Muscle of back (tissue), 11 donors: ENCODE results near the gene ETFBKMT. TPM values are rescaled to one million over a fixed set of nuclear protein-coding genes. Genes with fewer than 3 reads are reported as not detected.
"Not testable (repeated sequence)": the region's sequence is repeated elsewhere in the genome, so short reads cannot be mapped to it uniquely, and the experiment has no call there.

Experiments used
- DNase-seq, 3 donors: peaks; one replicate each; pipeline versions ENCODE4 v3.0.0 to v3.0.0-alpha.2; 2013
- polyA plus RNA-seq, 10 donors: library from polyadenylated mRNA; unstranded; fragments of 120-200 nt; gene quantifications; one replicate each; pipeline ENCODE4 v1.2.1, GENCODE V29; 2013; ENCODE audit not compliant: insufficient read length in 10 of 10

ETFBKMT gene
- polyA plus RNA-seq, 10 donors: 2.1 to 3.7 (median 2.9) TPM

DNA sequence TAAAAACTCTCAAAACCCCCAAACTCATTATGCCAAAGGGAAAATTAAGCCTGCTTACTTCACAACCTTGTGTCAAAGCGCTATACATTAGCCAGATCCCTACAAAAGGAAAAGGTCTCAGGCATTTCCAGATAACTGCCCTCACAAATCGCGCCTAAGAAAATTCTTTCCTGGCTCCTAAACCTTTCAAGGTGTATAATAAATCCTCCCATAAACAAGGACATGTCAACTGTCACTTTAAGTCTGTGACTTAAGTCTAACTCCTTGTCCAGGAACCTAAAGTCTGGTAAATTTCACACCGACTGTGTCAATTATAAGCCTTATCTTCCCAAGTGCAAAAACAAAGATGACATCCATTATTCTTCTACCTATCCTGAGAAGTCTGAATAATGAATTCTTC, 4.3 kb upstream of the ETFBKMT start:
- no peak for DNase-seq

DNA sequence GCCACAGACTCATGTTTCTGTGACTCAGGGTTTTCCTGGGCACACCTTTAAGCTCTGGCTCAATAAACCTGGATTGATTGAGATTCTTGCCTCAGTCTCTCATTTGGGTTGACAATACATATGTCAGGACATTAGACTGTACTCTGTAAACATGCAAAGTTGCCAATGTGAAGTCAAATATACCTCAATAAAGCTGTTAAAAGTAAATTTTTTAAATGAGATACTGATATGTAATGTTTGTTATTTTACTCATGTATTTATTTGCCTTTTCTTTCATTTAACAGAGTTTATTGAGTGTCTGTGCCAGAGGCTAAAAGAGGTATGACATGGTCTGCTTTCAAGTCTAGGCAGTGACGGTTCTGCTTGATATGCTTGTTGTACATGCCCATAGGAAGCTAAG, 3.7 kb upstream of the ETFBKMT start:
- no peak for DNase-seq

DNA sequence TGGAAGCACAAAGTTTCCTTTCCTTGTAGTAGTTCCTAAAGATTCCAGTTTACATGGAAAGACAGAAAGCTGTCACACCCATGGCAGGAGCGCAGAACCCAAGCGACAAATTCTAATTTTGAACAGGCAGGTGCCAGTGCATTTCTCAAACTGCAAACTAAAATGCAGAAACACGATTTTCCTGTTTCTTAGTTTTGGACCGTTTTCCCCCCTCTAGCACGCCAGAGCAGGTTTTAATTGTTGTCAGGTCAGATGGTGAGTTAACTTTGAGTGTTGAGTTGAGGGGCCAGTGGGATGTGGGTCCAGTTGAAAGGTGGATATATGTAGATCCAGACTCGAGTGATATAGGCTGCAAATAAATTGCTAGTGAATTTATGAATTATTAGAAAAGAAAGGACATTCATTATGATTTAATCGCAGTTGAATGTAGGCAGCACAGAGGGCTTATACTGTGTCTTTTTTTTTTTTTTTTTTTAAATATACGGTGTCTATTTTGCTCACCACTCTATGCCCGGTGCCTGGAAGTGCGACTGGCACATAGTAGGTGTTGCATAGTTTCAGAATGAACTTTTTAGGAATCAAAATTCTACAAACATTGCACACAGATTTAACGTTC, 909 bp upstream of the ETFBKMT start:
- DNase-seq: no peak

DNA sequence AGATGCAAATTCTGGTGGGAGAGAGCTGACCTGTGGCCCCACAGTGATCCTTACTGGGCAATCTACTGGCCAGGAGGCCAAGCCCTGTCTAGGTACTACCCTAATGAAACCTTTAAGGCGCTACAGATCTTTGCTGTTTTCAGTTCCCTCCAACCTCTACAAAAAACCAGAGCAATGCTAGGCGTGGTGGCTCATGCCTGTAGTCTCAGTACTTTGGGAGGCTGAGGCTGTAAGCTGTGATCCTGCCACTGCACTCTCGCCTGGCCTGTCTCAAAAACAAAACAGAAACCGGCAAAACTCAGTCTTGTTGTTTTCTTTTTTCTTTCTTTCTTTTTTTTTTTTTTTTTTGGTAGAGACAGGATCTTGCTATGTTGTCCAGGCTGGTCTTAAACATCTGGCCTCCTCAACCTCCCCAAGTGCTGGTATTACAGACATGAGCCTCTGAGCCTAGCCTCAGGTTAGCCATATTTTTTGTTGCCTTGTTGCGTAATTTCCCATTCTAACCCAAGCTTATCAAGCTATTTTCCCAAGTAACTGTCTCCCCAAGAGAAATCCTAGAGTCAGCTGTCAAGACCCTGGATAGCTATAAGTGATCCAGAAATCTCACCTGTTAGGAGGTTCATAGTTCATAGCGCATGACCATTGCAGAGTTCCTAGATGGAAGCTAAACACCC, 2.8 kb downstream of the ETFBKMT start:
- no peak for DNase-seq

DNA sequence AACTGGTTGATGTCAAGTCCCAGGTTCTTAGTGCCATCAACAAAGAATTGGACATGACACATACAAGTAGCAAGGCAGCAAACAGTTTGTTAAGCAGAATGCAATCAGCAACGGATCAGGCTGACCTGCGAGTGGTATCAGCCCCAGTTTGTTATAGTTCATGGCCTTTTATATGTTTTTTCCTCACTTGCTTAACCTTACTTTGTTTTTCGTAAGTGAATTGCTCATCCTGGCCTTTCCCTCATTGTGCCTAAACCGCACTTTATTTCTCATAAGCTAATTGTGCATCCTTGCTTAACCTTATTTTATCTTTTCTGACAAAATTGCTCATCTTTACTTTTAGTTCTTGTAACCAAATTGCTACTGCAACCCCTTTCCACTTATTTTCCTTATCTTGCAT, 4.1 kb downstream of the ETFBKMT start:
- no peak for DNase-seq

DNA sequence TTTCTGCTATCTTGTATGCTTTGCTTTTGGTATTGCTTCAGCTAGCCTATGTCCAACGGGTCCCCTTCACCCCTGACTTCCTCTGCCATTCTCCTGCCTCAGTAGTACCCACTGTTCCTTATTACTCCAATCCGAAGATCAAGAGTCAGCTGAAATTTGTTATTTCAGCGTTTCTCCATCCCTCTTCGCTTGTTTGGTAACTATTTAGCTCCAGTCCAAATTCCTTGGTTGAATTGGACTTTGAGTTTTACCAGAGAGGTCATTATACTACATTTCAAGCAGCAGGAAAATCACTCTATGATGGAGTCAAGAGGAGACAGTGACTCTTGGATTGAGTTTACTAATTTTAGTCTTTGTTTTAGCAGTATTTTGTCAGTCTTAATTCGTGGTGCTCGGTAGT, 4.5 kb downstream of the ETFBKMT start:
- no peak for DNase-seq

GRCh38 chr12:31669020-31669419, 9.5 kb downstream of the ETFBKMT start:
- no peak for DNase-seq

DNA sequence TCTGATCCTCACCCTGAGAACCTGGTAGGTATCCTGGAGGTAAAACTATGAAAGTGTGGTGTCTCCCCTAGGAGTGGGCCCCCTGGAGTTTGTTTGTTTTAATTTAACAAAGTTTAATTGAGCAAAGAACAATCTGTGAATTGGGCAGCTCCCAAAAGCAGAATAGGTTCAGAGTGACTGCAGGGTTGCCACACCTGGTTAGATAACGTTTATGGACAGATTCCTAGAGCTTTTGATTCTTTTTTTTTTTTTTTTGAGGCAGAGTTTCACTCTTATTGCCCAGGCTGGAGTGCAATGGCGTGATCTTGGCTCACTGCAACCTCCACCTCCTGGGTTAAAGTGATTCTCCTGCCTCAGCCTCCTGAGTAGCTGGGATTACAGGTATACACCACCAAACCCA, 10.1 kb downstream of the ETFBKMT start:
- DNase-seq: not testable (repeated sequence)

- DNase-seq: no peak
These were observed 13.0 kb downstream of the ETFBKMT start for GRCh38 chr12:31672521-31672920.

DNA sequence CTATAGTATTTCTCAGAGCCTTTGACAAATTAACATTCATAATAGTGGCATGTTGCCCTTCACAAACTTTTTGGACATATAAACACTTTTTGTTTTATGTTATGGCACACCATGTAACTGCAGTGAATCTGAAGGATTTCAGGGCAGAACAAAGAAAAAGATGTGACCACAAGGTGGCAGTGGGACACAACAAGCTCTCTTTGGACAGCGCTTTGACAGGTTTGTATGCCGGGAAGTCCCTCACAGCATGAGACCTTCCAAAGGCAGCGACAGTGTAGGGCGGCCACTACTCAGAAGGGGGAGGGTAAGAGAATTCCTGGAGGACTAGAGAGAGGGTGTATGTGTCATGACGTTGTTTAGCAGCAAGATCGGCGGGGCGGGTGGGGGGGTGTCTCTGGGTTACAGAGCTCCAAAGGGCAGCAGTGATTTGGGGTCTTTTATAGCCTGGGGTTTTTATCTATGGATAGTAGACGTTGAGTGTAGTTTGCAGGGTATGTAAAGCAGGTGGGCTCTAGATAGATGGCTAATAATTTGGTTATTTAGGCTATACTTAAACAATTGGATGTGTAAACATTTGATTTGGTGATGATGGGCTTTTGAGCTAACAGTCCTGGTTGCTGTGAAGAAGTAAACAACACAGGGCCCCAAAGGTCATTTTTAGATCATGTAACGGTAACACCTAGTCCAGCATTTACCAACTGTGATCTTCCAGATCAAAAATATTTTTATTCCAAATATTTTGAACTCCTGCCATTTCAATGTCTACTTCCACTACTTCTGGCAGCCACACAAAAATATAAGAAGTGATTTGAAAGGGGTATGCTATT, 22.9 kb downstream of the ETFBKMT start:
- peak; percentile 32 to 52 (median 41) for DNase-seq

- no peak for DNase-seq
These were observed 26.3 kb downstream of the ETFBKMT start for GRCh38 chr12:31685801-31686200.

DNA sequence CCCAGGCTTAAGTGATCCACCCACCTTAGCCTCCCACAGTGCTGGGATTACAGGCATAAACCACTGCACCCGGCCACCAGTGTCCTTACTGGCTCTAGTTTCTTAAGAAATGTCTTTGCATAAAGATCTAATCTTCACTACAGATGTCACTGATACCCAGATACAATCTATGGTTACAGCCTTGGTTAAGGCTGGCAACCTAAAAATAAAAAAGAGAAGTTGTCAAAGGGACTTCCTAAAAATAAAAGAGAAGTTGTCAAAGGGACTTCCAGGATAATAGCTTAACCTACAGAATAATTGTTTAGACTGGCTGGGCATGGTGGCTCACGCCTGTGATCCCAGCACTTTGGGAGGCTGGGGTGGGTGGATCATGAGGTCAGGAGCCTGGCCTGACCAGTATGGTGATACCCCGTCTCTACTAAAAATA, 27.6 kb downstream of the ETFBKMT start:
- DNase-seq: peak in 1 of 3 donors; percentile 9

DNA sequence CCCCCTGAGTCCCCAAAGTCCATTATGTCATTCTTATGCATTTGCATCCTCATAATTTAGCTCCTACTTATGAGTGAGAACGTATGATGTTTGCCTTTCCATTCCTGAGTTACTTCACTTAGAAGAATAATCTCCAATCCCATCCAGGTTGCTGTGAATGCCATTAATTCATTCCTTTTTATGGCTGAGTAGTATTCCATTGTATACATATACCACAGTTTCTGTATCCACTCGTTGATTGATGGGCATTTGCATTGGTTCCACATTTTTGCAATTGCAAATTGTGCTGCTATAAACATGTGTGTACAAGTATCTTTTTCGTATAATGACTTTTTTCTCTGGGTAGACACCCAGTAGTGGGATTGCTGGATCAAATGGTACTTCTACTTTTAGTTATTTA, 30.4 kb downstream of the ETFBKMT start:
- DNase-seq: not testable (repeated sequence)

DNA sequence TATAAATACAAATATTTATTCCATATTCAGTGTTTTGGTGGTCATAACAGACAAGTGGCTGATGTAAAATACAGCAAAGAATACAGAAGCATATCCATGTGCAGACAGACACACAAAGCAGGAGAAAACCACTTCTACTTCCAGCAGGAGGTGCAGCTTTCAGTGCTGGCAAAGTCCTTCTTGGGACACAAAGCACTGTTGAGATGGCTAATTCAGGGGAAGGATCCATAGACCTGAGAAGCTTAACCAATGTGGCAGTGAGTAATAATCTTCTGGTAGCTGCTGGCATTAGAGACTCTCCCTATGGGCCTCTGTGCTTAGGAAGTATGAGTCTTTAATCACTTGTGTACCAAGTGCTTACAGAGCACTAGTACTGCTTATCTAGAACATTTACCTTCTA, 42.6 kb downstream of the ETFBKMT start:
- DNase-seq: no peak

- no peak for DNase-seq
These were observed 46.1 kb downstream of the ETFBKMT start for GRCh38 chr12:31705621-31706020.

DNA sequence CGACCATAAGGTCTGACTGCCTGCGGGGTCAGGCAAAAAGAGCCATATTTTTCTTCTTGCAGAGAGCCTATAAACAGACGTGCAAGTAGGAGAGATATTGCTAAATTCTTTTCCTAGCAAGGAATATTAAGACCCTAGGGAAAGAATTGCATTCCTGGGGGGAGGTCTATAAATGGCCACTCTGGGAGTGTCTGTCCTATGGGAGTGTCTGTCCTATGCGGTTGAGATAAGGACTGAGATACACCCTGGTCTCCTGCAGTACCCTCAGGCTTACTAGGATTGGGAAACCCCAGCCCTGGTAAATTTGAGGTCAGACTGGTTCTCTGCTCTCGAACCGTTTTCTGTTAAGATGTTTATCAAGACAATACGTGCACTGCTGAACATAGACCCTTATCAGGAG, 48.6 kb downstream of the ETFBKMT start:
- not testable (repeated sequence) for DNase-seq

- no peak for DNase-seq
These were observed 50.7 kb downstream of the ETFBKMT start for GRCh38 chr12:31710021-31710818.

GRCh38 chr12:31712877-31713276, 53.4 kb downstream of the ETFBKMT start:
- no peak for DNase-seq

DNA sequence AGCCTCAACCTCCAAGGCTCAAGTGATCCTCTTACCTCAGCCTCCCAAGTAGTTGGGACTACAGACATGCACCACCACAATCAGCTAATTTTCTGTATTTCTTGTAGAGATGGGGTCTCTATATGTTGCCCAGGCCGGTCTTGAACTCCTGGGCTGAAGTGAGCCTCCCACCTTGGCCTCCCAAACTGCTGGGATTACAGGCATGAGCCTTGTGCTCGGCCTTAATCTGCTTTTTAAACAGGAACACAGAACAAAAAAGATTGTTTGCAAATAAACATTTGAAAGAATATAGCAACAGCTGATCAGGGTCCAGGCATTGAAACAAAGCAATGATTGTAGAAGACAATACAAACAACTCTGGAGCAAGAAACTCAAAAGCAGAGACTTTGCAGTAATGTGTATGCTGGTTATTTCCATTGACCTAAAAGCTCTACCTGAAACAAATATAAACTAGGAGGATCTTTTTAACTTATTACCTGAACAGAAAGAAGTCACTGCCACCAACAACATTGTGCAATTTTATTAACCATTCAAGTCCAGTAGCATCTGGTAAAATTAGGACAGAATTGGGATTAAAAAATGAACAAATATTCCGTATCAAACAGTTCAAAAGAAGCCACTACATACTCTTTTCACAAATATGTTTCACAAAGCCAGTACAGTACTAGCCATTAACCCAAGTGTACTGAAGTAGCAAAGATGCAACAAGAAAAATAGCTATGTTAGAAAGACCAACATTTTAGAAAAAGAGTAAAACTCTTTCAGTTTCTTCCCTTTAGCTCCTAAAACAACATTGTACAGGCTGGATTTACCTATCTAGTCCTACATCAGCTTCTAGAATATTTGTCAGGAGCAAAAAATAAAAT, 55.2 kb downstream of the ETFBKMT start:
- DNase-seq: no peak

DNA sequence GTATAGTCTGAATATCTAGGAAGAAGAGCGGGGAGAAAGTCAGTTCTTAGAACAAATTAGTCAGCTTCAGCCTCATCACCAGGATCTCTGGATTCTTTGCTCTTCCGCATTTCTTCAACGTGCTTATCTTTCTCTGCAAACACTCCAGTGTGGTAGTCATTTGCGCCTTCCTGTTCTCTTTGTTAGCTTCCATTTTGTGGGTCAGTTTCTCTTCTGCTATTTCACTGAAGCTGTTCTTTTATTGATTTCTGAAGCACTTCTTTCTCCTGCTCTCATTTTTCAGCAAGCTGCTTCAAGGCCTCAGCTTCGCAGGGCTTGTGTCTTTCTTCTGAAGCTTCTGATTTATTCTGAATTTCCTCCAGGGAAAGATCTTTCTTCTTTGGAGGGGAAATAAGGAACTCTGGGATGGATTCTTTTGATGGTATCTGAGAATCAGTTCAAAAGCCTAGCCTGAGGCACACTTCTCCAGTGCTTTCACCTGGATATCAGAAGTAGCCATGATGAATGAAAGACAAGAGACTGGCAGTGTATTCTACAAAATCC, 55.9 kb downstream of the ETFBKMT start:
- DNase-seq: peak in 1 of 3 donors; percentile 27

DNA sequence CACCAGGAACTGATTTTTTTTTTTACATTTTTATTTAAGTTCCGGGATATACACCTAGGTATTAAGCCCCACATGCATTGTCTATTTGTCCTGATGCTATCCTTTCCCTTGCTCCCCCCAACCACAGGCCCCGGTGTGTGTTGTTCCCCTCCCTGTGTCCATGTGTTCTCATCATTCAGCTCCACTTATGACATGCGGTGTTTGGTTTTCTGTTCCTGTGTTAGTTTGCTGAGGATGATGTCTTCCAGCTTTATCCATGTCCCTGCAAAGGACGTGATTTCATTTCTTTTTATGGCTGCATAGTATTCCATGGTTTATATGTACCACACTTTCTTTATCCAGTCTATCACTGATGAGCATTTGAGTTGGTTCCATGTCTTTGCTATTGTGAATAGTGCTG, 57.5 kb downstream of the ETFBKMT start:
- not testable (repeated sequence) for DNase-seq
